ENCODE measurements around the gene SYT13.
"Not testable (repeated sequence)": the region's sequence is repeated elsewhere in the genome, so short reads cannot be mapped to it uniquely, and the experiment has no call there.

SYT13 gene

DNA sequence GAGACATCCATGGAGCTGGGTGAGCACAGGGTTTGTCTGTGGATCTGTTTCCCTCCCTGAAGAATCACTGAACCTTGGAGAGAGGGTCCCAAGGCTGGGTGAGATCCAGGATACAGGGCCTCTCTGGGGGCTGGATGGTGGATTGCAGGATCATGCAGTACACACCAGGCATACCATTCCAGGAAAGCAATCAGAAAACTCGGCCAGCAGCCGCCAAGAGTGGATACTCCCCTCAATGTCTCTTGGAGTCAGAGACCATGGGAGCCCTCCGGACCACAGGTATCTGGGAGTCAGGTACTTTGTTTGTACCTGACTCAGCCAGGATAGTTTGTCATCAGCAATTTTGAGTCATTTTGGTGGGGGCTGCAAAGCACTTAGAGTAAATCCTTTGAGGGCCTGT is 14.6 kb upstream of the SYT13 start:
- peaks cover 12% of the 10 kb centered on the region for H3K27me3 ChIP-seq (ENCODE audit: low read depth)
- H3K4me1 ChIP-seq, result no peaks in the 10 kb centered on the region
- no peak overlapping the region for H3K4me3 ChIP-seq
- H3K9me3 ChIP-seq, result no peaks in the 10 kb centered on the region
- in situ Hi-C loops (cut with MboI; ENCODE audit: low sequenced_read_pairs), result no loop called here
- DNase-seq (ENCODE audit: low spot score in 2 of 2), result no peak
- no peaks in the 10 kb centered on the region for H3K36me3 ChIP-seq (replicated peaks)

DNA sequence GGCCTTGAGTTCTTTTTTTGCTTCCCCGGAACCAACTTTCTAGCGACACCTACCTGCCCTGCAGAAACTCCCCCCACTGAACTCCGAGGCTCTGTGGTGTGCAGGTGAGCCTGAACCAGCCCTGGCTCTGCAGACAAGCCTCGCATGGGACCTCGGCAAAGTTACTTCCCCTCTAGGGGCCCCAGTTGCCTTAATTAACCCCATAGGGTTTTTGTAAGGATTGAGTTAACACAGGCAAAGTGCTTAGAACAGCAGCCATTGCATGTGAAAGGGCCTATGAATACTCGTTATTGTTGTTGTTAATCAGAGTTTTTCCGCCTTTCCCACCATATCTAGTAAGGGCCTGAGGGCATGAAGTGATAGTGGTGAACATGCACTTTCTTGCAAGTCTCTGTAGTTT is 12.6 kb upstream of the SYT13 start:
- H3K4me1 ChIP-seq, result no peaks in the 10 kb centered on the region
- H3K36me3 ChIP-seq (replicated peaks), result no peaks in the 10 kb centered on the region
- no peaks in the 10 kb centered on the region for H3K9me3 ChIP-seq
- H3K27me3 ChIP-seq (ENCODE audit: low read depth), result no peaks in the 10 kb centered on the region
- no peak overlapping the region for H3K4me3 ChIP-seq
- in situ Hi-C loops (cut with MboI; ENCODE audit: low sequenced_read_pairs), result loop anchor here (25.0 kb wide), 1 partner anchor 361 kb away; no protein-coding TSS in a partner anchor
- DNase-seq (ENCODE audit: low spot score in 2 of 2), result peak; percentile 11 to 30

GRCh38 chr11:45296075-45296474 is 9.9 kb upstream of the SYT13 start:
- Histone ChIP-seq H3K4me1 (no peaks in the 10 kb centered on the region), H3K4me3 (no peak overlapping the region), H3K9me3 (no peaks in the 10 kb centered on the region), H3K27me3 (ENCODE audit: low read depth) (0 out of 2 replicates have a peak, but pooled peaks cover 2% of the 10 kb centered on the region), H3K36me3 (replicated peaks) (no peaks in the 10 kb centered on the region)
- no peak for DNase-seq (ENCODE audit: low spot score in 2 of 2)
- in situ Hi-C loops (cut with MboI; ENCODE audit: low sequenced_read_pairs), result loop anchor here (25.0 kb wide), 1 partner anchor 359 kb away; no protein-coding TSS in a partner anchor

- in situ Hi-C loops (cut with MboI; ENCODE audit: low sequenced_read_pairs), result loop anchor here (25.0 kb wide), 1 partner anchor 357 kb away; no protein-coding TSS in a partner anchor
- H3K4me3 ChIP-seq, result no peak overlapping the region
- no peak for DNase-seq (ENCODE audit: low spot score in 2 of 2)
- H3K9me3 ChIP-seq, result no peaks in the 10 kb centered on the region
- H3K27me3 ChIP-seq (ENCODE audit: low read depth), result peaks cover 4% of the 10 kb centered on the region; the same call in 1 of the 2 replicates
- H3K4me1 ChIP-seq, result no peaks in the 10 kb centered on the region
- H3K36me3 ChIP-seq (replicated peaks), result no peaks in the 10 kb centered on the region
These were observed 8.4 kb upstream of the SYT13 start for GRCh38 chr11:45294499-45294898.

- DNase-seq (ENCODE audit: low spot score in 2 of 2), result peak; percentile 55 to 78
- not testable (repeated sequence) for H3K9me3 ChIP-seq; H3K4me1 ChIP-seq; H3K27me3 ChIP-seq (ENCODE audit: low read depth); H3K4me3 ChIP-seq; H3K36me3 ChIP-seq (replicated peaks)
- in situ Hi-C loops (cut with MboI; ENCODE audit: low sequenced_read_pairs), result loop anchor here (25.0 kb wide), 1 partner anchor 356 kb away; no protein-coding TSS in a partner anchor
These were observed 7.5 kb upstream of the SYT13 start for GRCh38 chr11:45293566-45294192.

DNA sequence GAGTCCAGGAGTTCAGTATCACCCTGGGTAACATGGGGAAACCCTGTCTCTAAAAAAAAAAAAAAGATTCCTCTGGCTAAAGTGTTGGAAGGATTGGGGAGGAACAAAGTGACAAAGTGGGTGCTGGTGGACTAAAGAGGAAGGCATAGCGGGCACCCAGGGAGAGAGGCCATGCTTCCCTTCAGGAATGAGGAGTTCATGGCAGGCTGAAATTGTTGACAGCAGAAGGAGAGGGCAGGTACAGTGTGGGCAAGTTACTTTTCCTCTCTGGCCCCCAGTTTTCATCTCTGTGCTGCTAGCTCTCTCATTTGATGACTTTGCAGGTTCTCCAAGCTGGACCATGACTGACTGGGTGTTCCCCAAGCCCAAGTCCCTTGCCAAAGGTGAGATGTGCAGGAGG is 4.4 kb upstream of the SYT13 start:
- H3K4me3 ChIP-seq, result no peak overlapping the region
- no peaks in the 10 kb centered on the region for H3K36me3 ChIP-seq (replicated peaks)
- DNase-seq (ENCODE audit: low spot score in 2 of 2), result no peak
- H3K4me1 ChIP-seq, result no peaks in the 10 kb centered on the region
- in situ Hi-C loops (cut with MboI; ENCODE audit: low sequenced_read_pairs), result loop anchor here (25.0 kb wide), 1 partner anchor 353 kb away; no protein-coding TSS in a partner anchor
- peaks cover 25% of the 10 kb centered on the region for H3K27me3 ChIP-seq (ENCODE audit: low read depth)
- H3K9me3 ChIP-seq, result no peaks in the 10 kb centered on the region

- no peaks in the 10 kb centered on the region for H3K9me3 ChIP-seq
- peaks cover 37% of the 10 kb centered on the region for H3K27me3 ChIP-seq (ENCODE audit: low read depth)
- no peaks in the 10 kb centered on the region for H3K4me1 ChIP-seq
- H3K36me3 ChIP-seq (replicated peaks), result no peaks in the 10 kb centered on the region
- no peak overlapping the region for H3K4me3 ChIP-seq
- in situ Hi-C loops (cut with MboI; ENCODE audit: low sequenced_read_pairs), result loop anchor here (25.0 kb wide), 1 partner anchor 352 kb away; no protein-coding TSS in a partner anchor
- DNase-seq (ENCODE audit: low spot score in 2 of 2), result no peak
These were observed 3.2 kb upstream of the SYT13 start for GRCh38 chr11:45289369-45289768.

DNA sequence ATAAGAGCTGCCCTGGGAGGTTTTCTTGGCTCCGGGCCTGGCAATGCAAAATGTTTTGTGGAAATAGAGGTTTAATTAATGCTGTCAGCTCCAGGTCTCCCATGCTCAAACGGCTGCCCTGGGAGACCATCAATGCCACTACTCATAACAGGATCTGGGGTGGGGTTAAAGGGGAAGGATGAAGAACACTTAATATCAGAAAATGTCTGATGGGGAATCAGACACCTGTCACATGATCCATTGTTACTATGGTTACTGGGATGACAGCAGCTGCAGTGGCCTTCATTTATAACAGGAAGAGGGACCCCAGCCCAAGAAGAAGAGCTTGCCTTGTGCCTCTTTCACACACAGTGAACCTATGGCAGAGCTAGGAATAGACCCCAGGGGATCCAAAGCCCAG is 2.2 kb upstream of the SYT13 start:
- H3K27me3 ChIP-seq (ENCODE audit: low read depth), result peaks cover 43% of the 10 kb centered on the region
- no peak overlapping the region for H3K4me3 ChIP-seq
- H3K4me1 ChIP-seq, result no peaks in the 10 kb centered on the region
- in situ Hi-C loops (cut with MboI; ENCODE audit: low sequenced_read_pairs), result loop anchor here (25.0 kb wide), 1 partner anchor 351 kb away; no protein-coding TSS in a partner anchor
- H3K36me3 ChIP-seq (replicated peaks), result no peaks in the 10 kb centered on the region
- no peaks in the 10 kb centered on the region for H3K9me3 ChIP-seq
- no peak for DNase-seq (ENCODE audit: low spot score in 2 of 2)

GRCh38 chr11:45287316-45287903 is 1.3 kb upstream of the SYT13 start:
- no peak for DNase-seq (ENCODE audit: low spot score in 2 of 2)
- peaks cover 45% of the 10 kb centered on the region for H3K27me3 ChIP-seq (ENCODE audit: low read depth)
- no peaks in the 10 kb centered on the region for H3K4me1 ChIP-seq
- no peaks in the 10 kb centered on the region for H3K36me3 ChIP-seq (replicated peaks)
- H3K4me3 ChIP-seq, result no peak overlapping the region
- in situ Hi-C loops (cut with MboI; ENCODE audit: low sequenced_read_pairs), result loop anchor here (25.0 kb wide), 1 partner anchor 350 kb away; no protein-coding TSS in a partner anchor
- H3K9me3 ChIP-seq, result no peaks in the 10 kb centered on the region

DNA sequence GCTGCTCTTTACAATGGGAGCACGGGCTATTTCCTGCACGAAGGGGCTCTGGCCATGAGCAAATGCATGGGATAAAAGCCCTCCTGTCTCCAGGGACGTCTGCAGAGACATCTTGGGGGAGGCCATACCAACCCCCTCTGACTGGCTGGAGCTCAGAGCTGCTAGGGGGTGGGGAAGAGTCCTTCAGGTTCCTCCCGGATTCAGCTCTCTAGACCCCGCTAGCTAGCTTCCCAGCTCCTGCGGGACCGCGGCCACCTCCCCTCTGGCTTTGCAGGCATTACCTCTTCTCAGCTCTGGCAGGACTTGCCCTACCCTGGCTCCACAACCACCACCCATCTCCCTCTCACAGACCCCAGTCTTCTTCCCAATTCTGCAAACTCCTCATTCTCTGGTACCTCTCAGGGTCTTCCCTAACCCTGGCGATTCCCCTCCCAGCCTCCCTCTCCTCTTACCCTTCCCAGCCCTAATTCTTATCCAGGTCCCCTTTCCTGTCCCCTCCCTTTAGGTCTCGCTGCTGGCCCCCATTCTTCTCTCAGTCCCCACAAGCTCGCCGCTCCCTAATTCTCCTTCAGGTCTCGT is 802 bp downstream of the SYT13 start:
- H3K27me3 ChIP-seq (ENCODE audit: low read depth), result peaks cover 45% of the 10 kb centered on the region
- H3K4me1 ChIP-seq, result no peaks in the 10 kb centered on the region
- no peaks in the 10 kb centered on the region for H3K36me3 ChIP-seq (replicated peaks)
- H3K4me3 ChIP-seq, result no peak overlapping the region
- in situ Hi-C loops (cut with MboI; ENCODE audit: low sequenced_read_pairs), result loop anchor here (25.0 kb wide), 1 partner anchor 348 kb away; no protein-coding TSS in a partner anchor
- no peaks in the 10 kb centered on the region for H3K9me3 ChIP-seq
- DNase-seq (ENCODE audit: low spot score in 2 of 2), result no peak

- DNase-seq (ENCODE audit: low spot score in 2 of 2), result no peak
- Histone ChIP-seq H3K27me3 (ENCODE audit: low read depth) (peaks cover 36% of the 10 kb centered on the region), H3K9me3 (peaks cover 2% of the 10 kb centered on the region; the same call in 1 of the 2 replicates), H3K4me1 (no peaks in the 10 kb centered on the region), H3K4me3 (no peak overlapping the region), H3K36me3 (replicated peaks) (no peaks in the 10 kb centered on the region)
- in situ Hi-C loops (cut with MboI; ENCODE audit: low sequenced_read_pairs), result loop anchor here (25.0 kb wide), 1 partner anchor 345 kb away; no protein-coding TSS in a partner anchor
These were observed 4.1 kb downstream of the SYT13 start for GRCh38 chr11:45282081-45282480.

- H3K36me3 ChIP-seq (replicated peaks), result no peaks in the 10 kb centered on the region
- in situ Hi-C loops (cut with MboI; ENCODE audit: low sequenced_read_pairs), result loop anchor here (25.0 kb wide), 1 partner anchor 343 kb away; no protein-coding TSS in a partner anchor
These were observed 5.7 kb downstream of the SYT13 start for GRCh38 chr11:45280449-45280848.

DNA sequence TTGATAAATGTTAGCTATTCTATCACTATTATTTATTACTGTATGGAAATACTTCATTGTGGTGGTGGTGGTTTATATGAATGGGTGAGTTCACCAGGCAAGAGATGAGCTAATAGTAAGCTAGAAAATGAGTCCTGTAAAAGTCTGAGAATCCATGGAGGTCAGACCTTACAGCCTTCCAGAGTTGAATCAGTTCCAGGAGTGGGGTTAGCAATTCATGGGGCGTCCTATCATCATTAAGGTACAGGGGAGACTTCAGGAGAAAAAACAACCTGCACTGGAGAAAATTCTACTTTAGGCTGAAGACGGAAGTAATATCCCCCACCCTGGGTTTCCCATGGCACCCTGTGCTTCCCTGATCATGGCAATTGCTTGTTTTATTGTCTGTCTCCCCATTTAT is 6.5 kb downstream of the SYT13 start:
- no peak for DNase-seq (ENCODE audit: low spot score in 2 of 2)
- Histone ChIP-seq H3K4me3 (no peak overlapping the region), H3K4me1 (no peaks in the 10 kb centered on the region), H3K27me3 (ENCODE audit: low read depth) (peaks cover 12% of the 10 kb centered on the region), H3K36me3 (replicated peaks) (no peaks in the 10 kb centered on the region), H3K9me3 (peaks cover 2% of the 10 kb centered on the region; the same call in 1 of the 2 replicates)
- in situ Hi-C loops (cut with MboI; ENCODE audit: low sequenced_read_pairs), result loop anchor here (25.0 kb wide), 1 partner anchor 342 kb away; no protein-coding TSS in a partner anchor

More at GRCh38 chr11:45280449-45280848, 5.7 kb downstream of the SYT13 start:
- Histone ChIP-seq H3K9me3 (peaks cover 2% of the 10 kb centered on the region; the same call in 1 of the 2 replicates), H3K4me1 (no peaks in the 10 kb centered on the region), H3K4me3 (no peak overlapping the region), H3K27me3 (ENCODE audit: low read depth) (peaks cover 20% of the 10 kb centered on the region)
- DNase-seq (ENCODE audit: low spot score in 2 of 2), result no peak
